Osteoblast (primary cell): ENCODE measurements around the gene FXYD1. TPM values are rescaled to one million over a fixed set of nuclear protein-coding genes. Genes with fewer than 3 reads are reported as not detected.
"Not testable (repeated sequence)": the region's sequence is repeated elsewhere in the genome, so short reads cannot be mapped to it uniquely, and the experiment has no call there.

Source experiments
- DNase-seq: peaks from one replicate; pipeline ENCODE4 v3.0.0; 2011; ENCODE audit warnings: low spot score, mixed read lengths; ENCODE audit not compliant: insufficient read length; ENCODE audit errors: missing footprints
- H2AFZ ChIP-seq: 2 replicates; pipeline ENCODE4 v1.6.0; 2011; ENCODE audit warnings: mild to moderate bottlenecking, low read length
- H3K27ac ChIP-seq: 2 replicates; pipeline ENCODE4 v1.5.1; 2011; ENCODE audit warnings: mild to moderate bottlenecking, low read depth, low read length, moderate library complexity
- H3K27me3 ChIP-seq: 2 replicates; pipeline ENCODE4 v1.6.0; 2012; ENCODE audit warnings: mild to moderate bottlenecking, control low read depth, inconsistent platforms, low read length, moderate library complexity; ENCODE audit not compliant: insufficient read depth
- H3K36me3 ChIP-seq: 2 replicates; pipeline ENCODE4 v1.5.1; 2011; ENCODE audit warnings: mild to moderate bottlenecking, low read length, control low read depth, moderate library complexity; ENCODE audit not compliant: insufficient read depth
- H3K4me1 ChIP-seq: 2 replicates; pipeline ENCODE4 v1.5.1; 2011; ENCODE audit warnings: mild to moderate bottlenecking, low read length, control low read depth, moderate library complexity; ENCODE audit not compliant: insufficient read depth
- H3K4me2 ChIP-seq: 2 replicates; pipeline ENCODE4 v1.6.0; 2011; ENCODE audit warnings: mild to moderate bottlenecking, low read length; ENCODE audit not compliant: insufficient read depth
- H3K4me3 ChIP-seq: fragments of 200-600 bp; sonication (generic); 3 replicates; pipeline ENCODE4 v1.5.1; 2012; ENCODE audit warnings: mild to moderate bottlenecking, low read length, inconsistent platforms; ENCODE audit not compliant: insufficient read depth
- H3K79me2 ChIP-seq: 2 replicates; pipeline ENCODE4 v1.6.0; 2012; ENCODE audit warnings: mild to moderate bottlenecking, low read length, control low read depth, inconsistent platforms; ENCODE audit not compliant: insufficient read depth
- H3K9me3 ChIP-seq: 2 replicates; pipeline ENCODE4 v1.5.1; 2011; ENCODE audit warnings: low read depth, low read length, control low read depth
- H4K20me1 ChIP-seq: 2 replicates; pipeline ENCODE4 v1.6.0; 2012; ENCODE audit warnings: mild to moderate bottlenecking, low read length, control low read depth; ENCODE audit not compliant: insufficient read depth
- total RNA-seq: library from RNA; depleted of rRNA; stranded (reverse); fragments of >200 nt; gene quantifications from 2 replicates; pipeline ENCODE4 v1.2.3, GENCODE V29; 2012
- TF ChIP-seq, protein P1 (sequence below): IDR thresholded peaks from 2 replicates; pipeline ENCODE4 v1.5.1; 2011; ENCODE audit warnings: mild to moderate bottlenecking, low read depth, low read length, moderate library complexity; ENCODE audit errors: extremely low read depth

Gene FXYD1
- total RNA-seq, 1 donor = not detected

DNA sequence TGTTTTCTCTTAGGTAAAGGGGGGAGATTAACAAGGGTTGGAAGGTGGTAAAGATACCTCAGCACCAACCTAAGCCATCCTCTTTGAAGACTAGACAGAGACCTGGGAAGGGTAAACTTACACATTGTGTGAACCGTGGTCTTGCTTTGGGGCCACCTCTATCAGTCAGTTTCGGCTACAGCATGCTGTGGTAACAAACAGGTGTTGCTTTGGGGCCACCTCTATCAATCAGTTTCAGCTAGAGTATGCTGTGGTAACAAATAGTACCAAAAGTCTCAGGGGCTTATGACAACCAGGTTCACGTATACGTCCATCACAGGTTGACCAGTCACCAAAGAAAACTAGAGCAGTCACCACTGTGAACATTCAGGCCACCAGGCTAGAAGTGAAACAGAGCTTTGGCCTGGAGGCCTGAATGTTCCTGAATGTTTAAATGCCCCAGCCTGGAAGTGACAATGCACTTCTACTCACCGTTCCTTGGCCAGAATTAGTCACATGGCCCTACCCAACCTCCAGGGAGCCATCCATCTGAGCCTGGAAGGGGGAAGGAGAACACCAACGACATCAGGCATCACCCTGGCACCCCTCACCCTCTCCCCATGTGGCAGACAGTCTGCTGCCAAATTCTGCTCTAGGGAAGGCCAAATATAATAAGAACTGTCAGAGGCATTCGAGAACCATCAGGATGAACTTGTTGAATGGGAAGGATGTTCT lies 8.3 kb downstream of the FXYD1 start:
- Histone ChIP-seq H3K27me3 (peaks cover 8% of the 10 kb centered on the region), H3K4me2 (no peak overlapping the region), H4K20me1 (no peaks in the 10 kb centered on the region), H3K36me3 (no peaks in the 10 kb centered on the region), H3K79me2 (no peaks in the 10 kb centered on the region), H3K9me3 (no peaks in the 10 kb centered on the region), H3K27ac (no peak overlapping the region), H3K4me3 (no peak overlapping the region), H2AFZ (no peak overlapping the region), H3K4me1 (no peaks in the 10 kb centered on the region)
- TF ChIP-seq, protein P1, sequence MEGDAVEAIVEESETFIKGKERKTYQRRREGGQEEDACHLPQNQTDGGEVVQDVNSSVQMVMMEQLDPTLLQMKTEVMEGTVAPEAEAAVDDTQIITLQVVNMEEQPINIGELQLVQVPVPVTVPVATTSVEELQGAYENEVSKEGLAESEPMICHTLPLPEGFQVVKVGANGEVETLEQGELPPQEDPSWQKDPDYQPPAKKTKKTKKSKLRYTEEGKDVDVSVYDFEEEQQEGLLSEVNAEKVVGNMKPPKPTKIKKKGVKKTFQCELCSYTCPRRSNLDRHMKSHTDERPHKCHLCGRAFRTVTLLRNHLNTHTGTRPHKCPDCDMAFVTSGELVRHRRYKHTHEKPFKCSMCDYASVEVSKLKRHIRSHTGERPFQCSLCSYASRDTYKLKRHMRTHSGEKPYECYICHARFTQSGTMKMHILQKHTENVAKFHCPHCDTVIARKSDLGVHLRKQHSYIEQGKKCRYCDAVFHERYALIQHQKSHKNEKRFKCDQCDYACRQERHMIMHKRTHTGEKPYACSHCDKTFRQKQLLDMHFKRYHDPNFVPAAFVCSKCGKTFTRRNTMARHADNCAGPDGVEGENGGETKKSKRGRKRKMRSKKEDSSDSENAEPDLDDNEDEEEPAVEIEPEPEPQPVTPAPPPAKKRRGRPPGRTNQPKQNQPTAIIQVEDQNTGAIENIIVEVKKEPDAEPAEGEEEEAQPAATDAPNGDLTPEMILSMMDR = no peak
- DNase-seq = peak; percentile 83

DNA sequence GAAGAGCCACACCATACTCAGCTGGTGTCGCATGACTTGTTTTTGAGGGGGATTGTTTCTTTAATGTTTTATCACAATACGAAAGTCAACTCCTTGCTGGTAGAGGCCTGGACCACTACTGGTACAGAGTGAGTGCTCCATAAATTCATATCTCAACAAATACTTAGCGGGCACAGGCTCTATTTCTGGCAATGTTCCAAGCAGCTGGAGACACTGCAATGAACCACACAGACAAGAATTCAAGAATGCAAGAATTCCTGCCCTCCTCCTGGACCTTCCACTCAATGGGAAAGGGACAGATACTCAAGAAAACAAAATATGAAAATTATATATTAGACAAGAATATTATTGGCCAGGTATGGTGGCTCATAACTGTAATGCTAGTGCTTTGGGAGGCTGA lies 10.8 kb downstream of the FXYD1 start:
- Histone ChIP-seq H3K4me2 (no peak overlapping the region), H3K4me1 (peaks cover 13% of the 10 kb centered on the region), H3K4me3 (no peak overlapping the region), H4K20me1 (no peaks in the 10 kb centered on the region), H3K36me3 (no peaks in the 10 kb centered on the region), H3K9me3 (no peaks in the 10 kb centered on the region), H2AFZ (no peak overlapping the region), H3K27ac (no peak overlapping the region), H3K79me2 (no peaks in the 10 kb centered on the region), H3K27me3 (peaks cover 2% of the 10 kb centered on the region)
- DNase-seq = peak; percentile 50
- TF ChIP-seq, protein P1 = no peak

GRCh38 chr19:35150445-35150844 lies 11.8 kb downstream of the FXYD1 start:
- TF ChIP-seq, protein P1 = no peak
- no peak for DNase-seq
- H3K36me3 ChIP-seq = no peaks in the 10 kb centered on the region
- H3K79me2 ChIP-seq = peaks cover 9% of the 10 kb centered on the region
- no peaks in the 10 kb centered on the region for H4K20me1 ChIP-seq
- no peak overlapping the region for H2AFZ ChIP-seq
- no peak overlapping the region for H3K27ac ChIP-seq
- H3K4me1 ChIP-seq = peaks cover 13% of the 10 kb centered on the region
- peaks cover 2% of the 10 kb centered on the region for H3K27me3 ChIP-seq
- no peaks in the 10 kb centered on the region for H3K9me3 ChIP-seq
- H3K4me2 ChIP-seq = no peak overlapping the region
- H3K4me3 ChIP-seq = no peak overlapping the region

DNA sequence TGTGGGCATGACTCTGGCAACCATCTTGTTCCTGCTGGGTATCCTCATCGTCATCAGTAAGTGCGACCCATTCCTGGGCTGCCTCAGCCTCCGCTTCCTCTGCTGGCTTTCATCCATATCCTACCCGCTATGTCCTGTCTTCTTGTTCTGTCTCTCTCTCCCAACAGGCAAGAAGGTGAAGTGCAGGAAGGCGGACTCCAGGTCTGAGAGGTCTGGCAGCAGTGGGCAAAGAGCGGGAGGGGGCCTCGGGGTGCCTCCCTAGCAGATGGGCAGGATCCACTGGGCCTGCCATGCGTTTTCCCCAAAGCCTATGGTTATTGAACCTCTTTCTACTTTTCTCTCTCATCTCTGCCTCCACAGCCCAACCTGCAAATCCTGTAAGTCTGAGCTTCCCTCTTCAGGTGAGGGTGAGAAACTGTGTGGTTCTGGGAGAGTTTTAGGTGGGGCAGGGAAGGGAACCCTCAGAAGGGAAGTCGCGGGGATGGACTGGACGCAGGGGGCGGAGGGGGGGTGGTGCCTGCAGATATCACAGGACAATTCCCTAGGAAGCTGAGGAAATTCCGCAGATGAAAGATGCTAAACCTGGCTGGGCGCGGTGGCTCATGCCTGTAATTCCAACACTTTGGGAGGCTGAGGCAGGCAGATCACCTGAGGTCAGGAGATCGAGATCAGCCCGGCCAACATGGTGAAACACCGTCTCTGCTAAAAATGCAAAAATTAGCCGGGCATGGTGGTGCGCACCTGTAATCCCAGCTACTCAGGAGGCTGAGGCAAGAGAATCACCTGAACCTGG lies 12.8 kb downstream of the FXYD1 start:
- peak; percentile 46 for DNase-seq
- no peaks in the 10 kb centered on the region for H4K20me1 ChIP-seq
- no peak overlapping the region for H3K4me2 ChIP-seq
- peaks cover 13% of the 10 kb centered on the region for H3K4me1 ChIP-seq
- no peaks in the 10 kb centered on the region for H3K9me3 ChIP-seq
- TF ChIP-seq, protein P1 = no peak
- peaks cover 19% of the 10 kb centered on the region for H3K79me2 ChIP-seq
- no peak overlapping the region for H3K27ac ChIP-seq
- H3K27me3 ChIP-seq = peaks cover 2% of the 10 kb centered on the region
- no peak overlapping the region for H3K4me3 ChIP-seq
- H3K36me3 ChIP-seq = no peaks in the 10 kb centered on the region
- H2AFZ ChIP-seq = no peak overlapping the region

- not testable (repeated sequence) for H3K36me3 ChIP-seq, H3K4me3 ChIP-seq, H3K27ac ChIP-seq, H2AFZ ChIP-seq, H3K9me3 ChIP-seq, H4K20me1 ChIP-seq, H3K27me3 ChIP-seq
- peak; percentile 56 for DNase-seq
- Histone ChIP-seq H3K4me1 (peaks cover 13% of the 10 kb centered on the region), H3K4me2 (peak overlapping the region; percentile 77), H3K79me2 (peaks cover 22% of the 10 kb centered on the region)
These were observed 14.5 kb downstream of the FXYD1 start for GRCh38 chr19:35153129-35153522.
